ENCODE measurements around the gene TEX264. TPM values are rescaled to one million over a fixed set of nuclear protein-coding genes. Genes with fewer than 3 reads are reported as not detected.

TEX264 gene
- total and polyA plus RNA-seq, 2 of the 13 experiments (the other 11 are each of a cell fraction or from before 2014, with no cell fraction given): 35.2 to 52.1 TPM

- DNase-seq (ENCODE audit: low spot score): no peak
- POLR2A ChIA-PET: no interaction called here
- peaks cover 14% of the 10 kb centered on the region for H3K79me2 ChIP-seq (ENCODE audit: insufficient read depth, low read length)
- 96% methylated on average over 3 of the region's 3 CpGs for WGBS (ENCODE audit: low lambda C conversion rate)
- H3K27me3 ChIP-seq (ENCODE audit: control insufficient read depth in 1 of 2, insufficient read depth in 2 of 2, low read length in 2 of 2): no peaks in the 10 kb centered on the region; a peak in 1 of 5 replicates
- H4K20me1 ChIP-seq (ENCODE audit: insufficient read depth, low read length): no peaks in the 10 kb centered on the region
- FAIRE-seq: no peak
- no peaks in the 10 kb centered on the region for H3K9me3 ChIP-seq (ENCODE audit: low read length)
- CTCF ChIA-PET (ENCODE audit: low intra/inter-chr PET ratio, low total read pairs): no interaction called here
- no TSS peak for BruUV-seq (replicated peaks)
- no peak for ATAC-seq
- peak overlapping the region; percentile 67 for H3K27ac ChIP-seq (ENCODE audit: extremely low read length, insufficient read depth, low read length)
- no peak overlapping the region for H2AFZ ChIP-seq (ENCODE audit: low read length)
- TF ChIP-seq FOXO4 (CRISPR knock-in tag; conservative IDR thresholded peaks at IDR 0.05) (no peak), BHLHE40 (IDR thresholded peaks at IDR 0.05; ENCODE audit: low read length) (no peak), ONECUT2 (CRISPR knock-in tag; IDR thresholded peaks at IDR 0.05) (no peak), KLF11 (CRISPR knock-in tag; IDR thresholded peaks at IDR 0.05) (no peak), FOXC1 (CRISPR knock-in tag; IDR thresholded peaks at IDR 0.05; ENCODE audit: borderline replicate concordance) (no peak), CREB3 (CRISPR knock-in tag; IDR thresholded peaks at IDR 0.05) (no peak), ZNF34 (CRISPR knock-in tag; IDR thresholded peaks at IDR 0.05; ENCODE audit: borderline replicate concordance) (no peak), ATAD3A (CRISPR knock-in tag; IDR thresholded peaks at IDR 0.05) (no peak), NFE2L2 (IDR thresholded peaks at IDR 0.05; ENCODE audit: low read length) (no peak), ZNF17 (CRISPR knock-in tag; IDR thresholded peaks at IDR 0.05) (no peak), SNAPC2 (CRISPR knock-in tag; IDR thresholded peaks at IDR 0.05) (no peak), HNF1B (CRISPR knock-in tag; IDR thresholded peaks at IDR 0.05) (no peak), PITX1 (CRISPR knock-in tag; IDR thresholded peaks at IDR 0.05) (no peak), ZNF274 (CRISPR knock-in tag; IDR thresholded peaks at IDR 0.05) (no peak), CHD2 (IDR thresholded peaks at IDR 0.05; ENCODE audit: low read depth, low read length) (no peak), ELF1 (CRISPR knock-in tag; IDR thresholded peaks at IDR 0.05) (no peak), ZNF33A (CRISPR knock-in tag; IDR thresholded peaks at IDR 0.05; ENCODE audit: borderline replicate concordance) (no peak), ZNF749 (CRISPR knock-in tag; IDR thresholded peaks at IDR 0.05; ENCODE audit: borderline replicate concordance) (no peak)
- H3K4me3 ChIP-seq (replicated peaks in 1 of 3; ENCODE audit: insufficient read depth in 1 of 3, low read depth in 2 of 3, low read length in 3 of 3): no peak overlapping the region
- in situ Hi-C loops (cut with HindIII; ENCODE audit: extremely low pct_ligation_motif_present, low pct_unique_long_range_greater_than_20kb) (no loop called here), intact Hi-C loops (cut with micrococcal nuclease; ENCODE audit: unreplicated experiment) (no loop called here)
- no peak overlapping the region for H3K9ac ChIP-seq (ENCODE audit: insufficient read depth, low read depth, low read length)
- H3K4me2 ChIP-seq (ENCODE audit: low read depth, low read length): no peak overlapping the region
- peaks cover 42% of the 10 kb centered on the region for H3K4me1 ChIP-seq (ENCODE audit: insufficient read depth, low read length)
- H3K36me3 ChIP-seq (replicated peaks in 1 of 2; ENCODE audit: control insufficient read depth in 1 of 2, insufficient read depth in 2 of 2, low read length in 2 of 2): peaks cover 0 to 8% of the 10 kb centered on the region in 2 experiments; a peak in 3 of 5 replicates
These were observed 48.6 kb upstream of the TEX264 start for GRCh38 chr3:51622413-51622812.
